GM21717 (cell line): ENCODE measurements around the gene CDPF1.

ENCODE experiments used
- ATAC-seq: cut with Tn5 transposase; IDR thresholded peaks from one replicate; pipeline ENCODE4 v1.9.1; 2021; ENCODE audit warnings: mild to moderate bottlenecking, moderate library complexity; ENCODE audit not compliant: unreplicated experiment

Gene CDPF1

DNA sequence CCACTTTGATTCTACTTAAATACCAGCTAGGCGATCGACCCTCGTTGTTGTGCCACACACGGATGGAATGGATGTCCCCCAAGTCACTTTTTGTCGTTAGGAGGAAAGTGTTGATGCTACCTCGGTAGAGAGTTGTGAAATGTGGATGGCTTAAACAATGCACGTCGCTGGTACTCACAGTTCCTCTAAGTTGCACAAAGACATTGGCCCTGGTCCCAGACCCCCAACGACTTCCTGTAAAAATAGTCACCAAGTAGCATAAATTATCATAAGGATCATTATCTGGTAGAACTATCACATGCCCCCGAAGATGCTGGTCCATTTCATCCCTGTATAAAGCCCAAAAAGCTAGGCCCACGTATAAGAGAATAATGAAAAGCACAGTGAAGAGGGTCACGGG is 9.3 kb upstream of the CDPF1 start:
- ATAC-seq = no peak

DNA sequence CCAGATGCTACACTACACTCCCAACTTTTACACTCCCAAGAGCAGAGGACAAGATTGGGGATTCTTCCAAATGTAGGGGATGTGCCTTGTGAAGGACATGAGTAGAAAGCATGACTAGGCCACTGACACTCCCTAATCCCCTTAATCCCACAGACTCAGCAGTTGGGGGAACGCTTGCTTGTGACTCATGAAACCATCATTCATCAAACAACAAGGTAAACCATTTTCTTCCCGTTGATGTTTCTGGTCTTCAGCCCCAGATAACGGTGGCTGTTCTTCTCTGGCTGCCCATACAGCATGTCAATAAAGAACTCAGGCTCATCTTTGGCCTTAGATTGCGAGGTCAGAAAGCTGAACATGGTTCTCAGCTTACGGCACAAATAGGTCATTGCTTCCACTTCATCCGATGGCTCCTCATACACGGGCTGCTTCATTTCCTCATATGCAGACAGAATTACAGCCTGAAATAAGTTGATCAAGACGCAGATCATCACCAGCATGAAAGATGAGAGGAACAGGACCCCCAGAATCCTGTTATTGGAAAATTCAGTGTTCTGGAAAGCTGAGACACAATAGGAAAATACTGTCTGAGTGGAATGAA is 6.4 kb upstream of the CDPF1 start:
- no peak for ATAC-seq

GRCh38 chr22:46251816-46252380 is 1.8 kb upstream of the CDPF1 start:
- ATAC-seq = no peak

GRCh38 chr22:46251266-46251665 is 1.2 kb upstream of the CDPF1 start:
- no peak for ATAC-seq

- ATAC-seq = peak; percentile 9
Measured at GRCh38 chr22:46250783-46251125, 661 bp upstream of the CDPF1 start.

GRCh38 chr22:46247443-46247975 is 2.6 kb downstream of the CDPF1 start:
- no peak for ATAC-seq

DNA sequence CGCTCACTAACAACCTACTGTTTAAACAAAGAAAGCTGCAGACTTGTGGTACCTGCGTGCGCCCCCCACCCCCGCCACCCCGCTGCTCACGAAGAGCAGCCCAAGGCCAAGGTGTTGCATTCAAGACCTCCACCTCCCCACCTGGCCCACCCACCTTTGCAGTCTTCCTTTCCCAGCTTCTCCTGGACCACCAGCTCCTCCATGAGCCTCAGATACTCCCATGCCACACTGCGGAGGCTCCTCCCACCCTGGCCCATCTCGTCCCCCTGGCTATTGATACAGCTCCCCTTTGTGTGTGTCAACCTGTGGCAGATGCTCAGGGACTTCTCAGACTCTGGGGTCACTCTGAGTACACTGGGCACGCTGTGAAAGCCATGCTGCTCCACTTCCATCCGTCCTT is 3.9 kb downstream of the CDPF1 start:
- no peak for ATAC-seq

GRCh38 chr22:46245511-46245910 is 4.6 kb downstream of the CDPF1 start:
- no peak for ATAC-seq

DNA sequence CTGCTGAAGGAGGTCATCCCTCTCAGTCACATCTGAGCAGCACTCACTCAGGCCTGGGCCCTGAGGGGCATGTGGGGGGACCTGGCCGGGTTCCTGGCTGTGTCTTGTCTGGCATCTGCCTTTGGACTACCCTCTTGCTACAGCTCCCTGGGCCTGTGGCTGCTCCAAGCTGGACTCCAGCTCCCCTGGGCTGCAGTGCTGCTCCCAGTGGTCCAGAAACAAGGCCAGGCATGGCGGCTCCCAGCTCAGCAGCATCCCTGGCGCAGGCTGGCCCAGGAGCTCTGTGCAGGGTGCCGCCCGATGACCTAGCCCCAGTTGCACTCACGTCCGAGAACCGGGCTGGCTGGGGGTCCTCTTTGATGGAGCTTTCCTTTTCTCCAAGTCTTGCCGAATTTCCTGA is 5.3 kb downstream of the CDPF1 start:
- ATAC-seq = no peak

DNA sequence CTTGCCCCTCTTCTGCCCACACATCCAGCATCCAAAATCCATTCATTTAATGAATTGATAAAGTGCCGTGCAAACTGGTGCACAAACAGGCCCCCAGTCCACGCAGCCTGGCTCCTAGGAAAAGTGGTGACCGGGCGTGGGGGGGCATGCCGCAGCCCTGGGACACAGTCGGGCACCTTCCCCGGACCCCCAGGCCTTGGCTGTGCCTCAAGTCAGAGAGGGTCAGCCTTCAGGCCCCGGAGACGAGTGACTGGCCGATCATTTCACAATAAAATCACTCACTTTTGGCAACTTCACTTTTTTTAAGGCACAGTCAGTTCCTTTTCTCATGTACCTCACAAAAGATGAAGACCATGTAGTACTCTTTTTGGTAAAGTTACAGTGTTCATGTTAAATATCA is 8.0 kb downstream of the CDPF1 start:
- ATAC-seq = no peak

DNA sequence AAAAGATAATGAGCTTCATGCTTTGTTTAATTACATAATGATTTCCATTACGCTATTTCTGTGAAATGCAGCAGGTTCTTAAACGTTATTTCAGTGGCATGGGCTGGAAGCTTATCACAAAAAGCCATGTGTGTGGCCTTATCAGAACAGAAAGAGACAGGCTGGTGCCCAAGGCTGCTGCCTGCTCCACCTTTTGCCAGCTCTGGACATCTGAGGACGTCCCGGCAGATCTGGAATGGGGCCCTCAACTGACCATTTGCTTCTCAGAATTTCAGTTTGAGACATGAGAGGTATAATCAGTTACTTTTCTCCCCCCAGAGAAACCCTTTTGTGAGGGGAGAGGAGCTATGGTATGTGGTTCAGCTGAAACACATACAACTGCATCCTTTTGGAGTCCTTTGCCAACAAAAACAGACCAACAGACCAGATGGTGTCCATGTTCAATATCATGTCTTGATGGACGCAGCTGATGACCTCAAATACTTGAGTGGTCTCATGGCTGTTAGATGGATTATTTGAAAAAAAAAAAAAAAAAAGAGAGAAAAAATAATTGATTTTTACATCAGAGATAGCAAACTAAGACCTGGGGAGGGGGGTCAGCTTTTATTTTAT is 8.6 kb downstream of the CDPF1 start:
- no peak for ATAC-seq

DNA sequence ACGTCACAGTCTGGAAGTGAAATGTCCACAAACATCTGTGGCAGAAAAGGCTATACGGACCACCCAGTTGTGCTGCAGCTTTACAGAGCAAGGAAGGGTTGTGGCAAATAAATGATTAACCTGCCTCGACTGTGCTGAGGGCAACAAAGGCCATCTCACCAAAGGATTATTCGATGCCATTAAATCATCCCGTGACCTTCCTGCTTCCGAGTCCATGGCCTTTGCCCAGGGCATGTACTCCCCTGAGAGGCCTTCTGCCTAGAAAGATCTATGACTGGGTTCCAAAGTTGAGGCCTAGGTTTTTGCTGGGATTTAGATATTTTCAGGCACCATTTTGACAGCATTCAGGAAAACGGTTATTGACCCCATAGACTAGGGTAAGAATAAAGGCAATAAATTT is 9.2 kb downstream of the CDPF1 start:
- ATAC-seq = no peak

GRCh38 chr22:46240506-46240905 is 9.6 kb downstream of the CDPF1 start:
- ATAC-seq = no peak

DNA sequence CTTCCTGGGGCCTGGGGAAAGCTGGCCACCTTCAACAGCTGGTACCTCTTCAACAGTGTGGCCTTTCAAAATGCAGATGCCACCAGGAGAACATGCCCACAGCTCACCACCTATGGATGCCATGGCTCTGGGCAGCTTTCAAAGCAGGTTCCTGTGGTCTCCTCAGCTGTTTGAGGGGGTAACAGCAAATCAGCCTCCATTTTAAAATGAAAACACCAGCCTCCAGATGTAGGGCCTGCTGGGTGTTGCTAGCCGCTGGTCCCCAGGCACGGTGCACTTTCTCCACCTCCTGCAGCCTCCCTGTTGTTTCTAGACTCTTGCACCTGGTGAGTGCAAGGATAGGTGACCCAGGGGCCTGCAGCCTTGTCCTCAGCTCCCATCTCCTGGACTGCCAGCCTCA is 10.0 kb downstream of the CDPF1 start:
- ATAC-seq = no peak

- ATAC-seq = no peak
Measured at GRCh38 chr22:46239261-46240048, 10.6 kb downstream of the CDPF1 start.

DNA sequence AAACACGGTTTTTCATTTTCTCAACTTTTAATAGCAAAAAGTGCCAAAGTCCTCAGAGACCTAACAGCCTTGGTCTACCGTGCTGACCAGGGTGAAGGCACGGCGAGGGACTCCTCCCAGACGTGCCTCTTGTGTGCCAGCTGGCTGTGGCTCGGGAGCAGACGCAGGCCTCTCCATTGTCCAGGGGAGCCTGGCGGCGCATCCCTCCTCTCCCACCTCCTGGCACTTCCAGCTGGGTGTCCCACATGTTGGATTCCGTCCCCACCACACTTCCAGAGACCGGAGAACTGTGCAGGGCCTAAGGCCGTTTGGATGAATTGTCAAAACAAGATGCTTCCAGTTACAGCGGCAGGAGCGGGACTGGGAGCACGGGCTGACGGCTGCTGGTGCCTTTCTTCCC is 11.6 kb downstream of the CDPF1 start:
- no peak for ATAC-seq

- ATAC-seq = no peak
Measured at GRCh38 chr22:46237453-46238124, 12.5 kb downstream of the CDPF1 start.

- no peak for ATAC-seq
Measured at GRCh38 chr22:46234969-46235368, 15.1 kb downstream of the CDPF1 start.

GRCh38 chr22:46233231-46233630 is 16.9 kb downstream of the CDPF1 start:
- ATAC-seq = no peak

GRCh38 chr22:46230262-46230901 is 19.7 kb downstream of the CDPF1 start:
- ATAC-seq = no peak

GRCh38 chr22:46229701-46230100 is 20.4 kb downstream of the CDPF1 start:
- no peak for ATAC-seq
